Adipose tissue (tissue), 3 donors: ENCODE data around the gene AKAP6. TPM values are rescaled to one million over a fixed set of nuclear protein-coding genes. Genes with fewer than 3 reads are reported as not detected.

Experiments
- H3K27ac ChIP-seq: one replicate; pipeline ENCODE4 v1.5.1; 2013; ENCODE audit warnings: low read depth, low read length
- WGBS, 3 donors: extraction: QIAGEN DNeasy Blood & Tissue Kit; methylation state at CpG; one replicate each; pipeline ENCODE4 v1.1.7; 2013; 5-methylcytosine and 5-hydroxymethylcytosine counted together
- polyA plus RNA-seq, 3 donors: library from polyadenylated mRNA; stranded (reverse); fragments of 200-250 nt; gene quantifications; one replicate each; pipeline ENCODE4 v1.2.3, GENCODE V29; 2013
- donor health status: healthy with polysubstance abuse.
- donor health status: Bipolar disorder and iron deficiency.
- donor health status: healthy.

Gene AKAP6
- polyA plus RNA-seq, 3 donors: 0.27 to 1.9 (median 0.29) TPM

GRCh38 chr14:32397861-32398640, 69.0 kb downstream of the AKAP6 start:
- H3K27ac ChIP-seq: no peak overlapping the region

- H3K27ac ChIP-seq: no peak overlapping the region
These were observed 70.8 kb downstream of the AKAP6 start for GRCh38 chr14:32399920-32400319.

GRCh38 chr14:32400480-32400879, 71.4 kb downstream of the AKAP6 start:
- no peak overlapping the region for H3K27ac ChIP-seq
- WGBS, 3 donors: 95 to 100% (median 100%) methylated on average over 1 of the region's 1 CpG

More at GRCh38 chr14:32399920-32400319, 70.8 kb downstream of the AKAP6 start:
- 79 to 92% (median 88%) methylated on average over 1 of the region's 1 CpG for WGBS, 3 donors

GRCh38 chr14:32403021-32403420, 73.9 kb downstream of the AKAP6 start:
- 80 to 96% (median 85%) methylated on average over 3 of the region's 3 CpGs for WGBS, 3 donors
- no peak overlapping the region for H3K27ac ChIP-seq

GRCh38 chr14:32403688-32404087, 74.6 kb downstream of the AKAP6 start:
- 89 to 99% (median 92%) methylated on average over 2 of the region's 2 CpGs for WGBS, 3 donors

GRCh38 chr14:32404784-32405573, 75.9 kb downstream of the AKAP6 start:
- no peak overlapping the region for H3K27ac ChIP-seq

More at GRCh38 chr14:32403688-32404087, 74.6 kb downstream of the AKAP6 start:
- H3K27ac ChIP-seq: no peak overlapping the region

GRCh38 chr14:32405856-32406255, 76.8 kb downstream of the AKAP6 start:
- H3K27ac ChIP-seq: no peak overlapping the region
- WGBS, 3 donors: 84 to 87% (median 87%) methylated on average over 2 of the region's 2 CpGs

- 72 to 81% (median 73%) methylated on average over 1 of the region's 1 CpG for WGBS, 3 donors
- no peak overlapping the region for H3K27ac ChIP-seq
These were observed 78.0 kb downstream of the AKAP6 start for GRCh38 chr14:32407130-32407529.

GRCh38 chr14:32408018-32408417, 78.9 kb downstream of the AKAP6 start:
- WGBS, 3 donors: 59 to 74% (median 61%) methylated on average over 3 of the region's 3 CpGs
- H3K27ac ChIP-seq: no peak overlapping the region

- WGBS, 3 donors: 96 to 100% (median 100%) methylated on average over 1 of the region's 1 CpG
- H3K27ac ChIP-seq: no peak overlapping the region
These were observed 83.0 kb downstream of the AKAP6 start for GRCh38 chr14:32412103-32412502.

- WGBS, 3 donors: 40 to 84% (median 66%) methylated on average over 2 of the region's 2 CpGs
- no peak overlapping the region for H3K27ac ChIP-seq
These were observed 83.4 kb downstream of the AKAP6 start for GRCh38 chr14:32412532-32412931.

- no peak overlapping the region for H3K27ac ChIP-seq
- 46 to 55% (median 50%) methylated on average over 4 of the region's 4 CpGs for WGBS, 3 donors
These were observed 85.0 kb downstream of the AKAP6 start for GRCh38 chr14:32413967-32414640.

- no peak overlapping the region for H3K27ac ChIP-seq
- WGBS, 3 donors: 38 to 51% (median 48%) methylated on average over 3 of the region's 3 CpGs
These were observed 85.7 kb downstream of the AKAP6 start for GRCh38 chr14:32414808-32415255.

GRCh38 chr14:32417956-32418552, 89.0 kb downstream of the AKAP6 start:
- WGBS, 3 donors: 48 to 55% (median 54%) methylated on average over 4 of the region's 4 CpGs
- no peak overlapping the region for H3K27ac ChIP-seq

GRCh38 chr14:32419429-32419828, 90.3 kb downstream of the AKAP6 start:
- no peak overlapping the region for H3K27ac ChIP-seq
- WGBS, 3 donors: 83 to 93% (median 88%) methylated on average over 1 of the region's 1 CpG

GRCh38 chr14:32421781-32422180, 92.7 kb downstream of the AKAP6 start:
- no peak overlapping the region for H3K27ac ChIP-seq
- WGBS, 3 donors: 87 to 100% (median 96%) methylated on average over 1 of the region's 1 CpG

- H3K27ac ChIP-seq: no peak overlapping the region
These were observed 93.3 kb downstream of the AKAP6 start for GRCh38 chr14:32422440-32422839.

GRCh38 chr14:32426028-32426427, 96.9 kb downstream of the AKAP6 start:
- 28 to 87% (median 63%) methylated on average over 1 of the region's 1 CpG for WGBS, 3 donors
- H3K27ac ChIP-seq: no peak overlapping the region
